Fibroblast of upper back skin (primary cell): Measurements from ENCODE around the gene SLC12A5.

Source experiments
- DNase-seq: peaks from one replicate; pipeline ENCODE4 v3.0.0-alpha.2; 2013

SLC12A5 gene

GRCh38 chr20:46006964-46007363 is 22.1 kb upstream of the SLC12A5 start:
- no peak for DNase-seq

- no peak for DNase-seq
Observed at GRCh38 chr20:46007671-46008070, 21.3 kb upstream of the SLC12A5 start.

- DNase-seq: no peak
Observed at GRCh38 chr20:46009816-46010215, 19.2 kb upstream of the SLC12A5 start.

GRCh38 chr20:46010491-46011391 is 18.3 kb upstream of the SLC12A5 start:
- DNase-seq: no peak

GRCh38 chr20:46011631-46012482 is 17.2 kb upstream of the SLC12A5 start:
- DNase-seq: peak; percentile 17

GRCh38 chr20:46012921-46013320 is 16.1 kb upstream of the SLC12A5 start:
- no peak for DNase-seq

GRCh38 chr20:46013322-46013828 is 15.6 kb upstream of the SLC12A5 start:
- DNase-seq: no peak

- peak; percentile 13 for DNase-seq
Observed at GRCh38 chr20:46013829-46014516, 15.0 kb upstream of the SLC12A5 start.

- no peak for DNase-seq
Observed at GRCh38 chr20:46014517-46015396, 14.3 kb upstream of the SLC12A5 start.

- no peak for DNase-seq
Observed at GRCh38 chr20:46017272-46017671, 11.7 kb upstream of the SLC12A5 start.

GRCh38 chr20:46018112-46018511 is 10.9 kb upstream of the SLC12A5 start:
- no peak for DNase-seq

- DNase-seq: no peak
Observed at GRCh38 chr20:46018611-46019010, 10.4 kb upstream of the SLC12A5 start.

GRCh38 chr20:46020555-46020954 is 8.5 kb upstream of the SLC12A5 start:
- no peak for DNase-seq

- DNase-seq: peak; percentile 26
Observed at GRCh38 chr20:46021361-46022359, 7.4 kb upstream of the SLC12A5 start.

GRCh38 chr20:46022411-46023147 is 6.4 kb upstream of the SLC12A5 start:
- peak; percentile 25 for DNase-seq

- DNase-seq: no peak
Observed at GRCh38 chr20:46023148-46023484, 5.9 kb upstream of the SLC12A5 start.

GRCh38 chr20:46023999-46024398 is 5.0 kb upstream of the SLC12A5 start:
- DNase-seq: no peak

- DNase-seq: no peak
Observed at GRCh38 chr20:46025376-46025783, 3.6 kb upstream of the SLC12A5 start.

GRCh38 chr20:46027245-46027853 is 1.7 kb upstream of the SLC12A5 start:
- DNase-seq: peak; percentile 68

GRCh38 chr20:46028110-46028509 is 905 bp upstream of the SLC12A5 start:
- DNase-seq: no peak
